WTC11 (cell line): ENCODE results near the gene CDC5L. TPM values are rescaled to one million over a fixed set of nuclear protein-coding genes. Genes with fewer than 3 reads are reported as not detected.

Experiments used
- ATAC-seq: fragments of 200-7000 bp; cut with Tn5 transposase; 2 replicates; pipeline ENCODE4 v1.10.0; 2021; ENCODE audit warnings: mild to moderate bottlenecking, moderate library complexity
- CTCF ChIA-PET: fragments of 300-600 bp; sonication (Branson Sonifier 250); formaldehyde crosslinking; loops from one replicate; lab custom pipeline; 2021; ENCODE audit warnings: antibody characterized with exemption; lab: Charles Lee
- POLR2A ChIA-PET: fragments of 350-600 bp; sonication (Branson Sonifier 250); formaldehyde crosslinking; loops from one replicate; lab custom pipeline; 2021; ENCODE audit warnings: antibody characterized with exemption; lab: Charles Lee
- DNase-seq: peaks from one replicate; pipeline ENCODE4 v3.0.0; 2021; ENCODE audit warnings: low spot score
- H3K27ac Mint-ChIP-seq: 2 replicates; pipeline ENCODE4 v1.8.0; 2021; ENCODE audit warnings: mixed read lengths
- H3K27me3 Mint-ChIP-seq: 2 replicates; pipeline ENCODE4 v1.8.0; 2021; ENCODE audit warnings: low read depth, mild to moderate bottlenecking, moderate library complexity, mixed read lengths
- H3K36me3 Mint-ChIP-seq: 2 replicates; pipeline ENCODE4 v1.8.0; 2021; ENCODE audit warnings: mixed read lengths
- H3K4me1 Mint-ChIP-seq: 2 replicates; pipeline ENCODE4 v1.8.0; 2022; ENCODE audit warnings: mixed read lengths
- H3K4me3 Mint-ChIP-seq: 2 replicates; pipeline ENCODE4 v1.8.0; 2021; ENCODE audit warnings: mild to moderate bottlenecking, moderate library complexity, mixed read lengths
- H3K9me3 Mint-ChIP-seq: 2 replicates; pipeline ENCODE4 v1.8.0; 2021; ENCODE audit warnings: mixed read lengths
- ATF3 ChIP-seq: sonication (generic); formaldehyde crosslinking; conservative IDR thresholded peaks from 2 replicates; pipeline ENCODE4 v1.8.1; 2022; ENCODE audit warnings: mild to moderate bottlenecking, missing genetic modification reagents
- ATF6 ChIP-seq: sonication (generic); formaldehyde crosslinking; IDR thresholded peaks from 2 replicates; pipeline ENCODE4 v1.8.1; 2023; ENCODE audit warnings: mild to moderate bottlenecking, missing genetic modification reagents
- EMX1 ChIP-seq: fragments of 250-450 bp; sonication (Bioruptor Pico); IDR thresholded peaks from 2 replicates; pipeline ENCODE4 v1.8.0; 2021; ENCODE audit warnings: mild to moderate bottlenecking
- IRF1 ChIP-seq: sonication (generic); formaldehyde crosslinking; IDR thresholded peaks from 2 replicates; pipeline ENCODE4 v1.8.0; 2023; ENCODE audit warnings: missing genetic modification reagents
- NFYB ChIP-seq: sonication (generic); formaldehyde crosslinking; conservative IDR thresholded peaks from 2 replicates; pipeline ENCODE4 v1.8.0; 2022; ENCODE audit warnings: low read depth, missing genetic modification reagents
- NR1H2 ChIP-seq: sonication (generic); formaldehyde crosslinking; IDR thresholded peaks from 2 replicates; pipeline ENCODE4 v1.9.0; 2021; ENCODE audit warnings: mild to moderate bottlenecking, moderate library complexity, missing genetic modification reagents
- SMAD3 ChIP-seq: sonication (generic); formaldehyde crosslinking; IDR thresholded peaks from 2 replicates; pipeline ENCODE4 v1.8.0; 2022; ENCODE audit warnings: missing genetic modification reagents, mild to moderate bottlenecking, borderline replicate concordance
- TCF7 ChIP-seq: sonication (generic); formaldehyde crosslinking; IDR thresholded peaks from 2 replicates; pipeline ENCODE4 v1.8.0; 2022; ENCODE audit warnings: mild to moderate bottlenecking, low read depth, missing genetic modification reagents, moderate library complexity
- ZNF396 ChIP-seq: fragments of 250-450 bp; sonication (Bioruptor Pico); IDR thresholded peaks from 2 replicates; pipeline ENCODE4 v1.8.0; 2021; ENCODE audit warnings: mild to moderate bottlenecking, moderate library complexity, borderline replicate concordance
- ZNF532 ChIP-seq: fragments of 250-450 bp; sonication (Bioruptor Pico); IDR thresholded peaks from 2 replicates; pipeline ENCODE4 v1.9.0; 2021; ENCODE audit warnings: mild to moderate bottlenecking, borderline replicate concordance
- ZSCAN18 ChIP-seq: fragments of 250-450 bp; sonication (Bioruptor Pico); IDR thresholded peaks from 2 replicates; pipeline ENCODE4 v2.1.2; 2022; ENCODE audit warnings: mild to moderate bottlenecking, moderate library complexity
- total RNA-seq: library from RNA; stranded (reverse); gene quantifications from 3 replicates; pipeline ENCODE4 v1.2.3, GENCODE V29; 2021
- TF ChIP-seq, protein P1 (sequence below): fragments of 250-450 bp; sonication (Bioruptor Pico); IDR thresholded peaks from 2 replicates; pipeline ENCODE4 v1.9.0; 2021; ENCODE audit warnings: mild to moderate bottlenecking
- TF ChIP-seq, protein P2 (sequence below): sonication (generic); formaldehyde crosslinking; IDR thresholded peaks from 2 replicates; pipeline ENCODE4 v1.8.0; 2022; ENCODE audit warnings: mild to moderate bottlenecking, missing genetic modification reagents

Gene CDC5L
- total RNA-seq, 1 experiment from 2014 or later = 23.5 TPM

DNA sequence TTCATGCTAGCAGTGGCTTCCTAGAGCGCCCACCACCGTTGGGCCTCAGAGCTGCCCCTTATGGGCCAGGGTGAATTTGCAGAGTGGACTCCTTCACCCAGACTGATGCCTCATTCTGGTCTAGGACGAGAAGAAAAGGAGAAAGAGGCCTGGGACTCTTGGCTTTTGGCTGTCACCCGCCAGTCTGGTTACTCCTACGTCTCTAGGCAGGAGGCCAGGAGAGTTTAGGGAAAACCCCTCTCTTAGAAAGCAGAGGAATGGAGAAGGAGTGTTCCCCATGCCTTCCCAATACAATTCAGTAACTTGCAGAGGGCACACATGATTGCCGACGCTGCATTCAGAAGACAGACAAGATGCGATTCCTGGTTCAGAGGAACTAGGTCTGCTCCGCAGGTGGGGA lies 70.1 kb downstream of the CDC5L start:
- TF ChIP-seq, protein P1, sequence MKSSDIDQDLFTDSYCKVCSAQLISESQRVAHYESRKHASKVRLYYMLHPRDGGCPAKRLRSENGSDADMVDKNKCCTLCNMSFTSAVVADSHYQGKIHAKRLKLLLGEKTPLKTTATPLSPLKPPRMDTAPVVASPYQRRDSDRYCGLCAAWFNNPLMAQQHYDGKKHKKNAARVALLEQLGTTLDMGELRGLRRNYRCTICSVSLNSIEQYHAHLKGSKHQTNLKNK = no peak
- TF ChIP-seq ATF6 (CRISPR knock-in tag) = no peak
- Mint-ChIP-seq H3K36me3 (no peaks in the 10 kb centered on the region), H3K4me1 (no peaks in the 10 kb centered on the region), H3K27me3 (no peaks in the 10 kb centered on the region; the same call in 1 of the 2 replicates), H3K27ac (no peak overlapping the region), H3K9me3 (no peaks in the 10 kb centered on the region), H3K4me3 (no peak overlapping the region)
- CTCF ChIA-PET = interaction anchor here (0.8 to 4.3 kb wide), 6 partner anchors 10 to 121 kb away, joined by 3 to 38 read pairs (median 5); no protein-coding TSS in a partner anchor
- POLR2A ChIA-PET = no interaction called here
- DNase-seq = no peak
- ATAC-seq = no peak

- Mint-ChIP-seq H3K27ac (no peak overlapping the region), H3K4me3 (no peak overlapping the region), H3K4me1 (no peaks in the 10 kb centered on the region), H3K27me3 (no peaks in the 10 kb centered on the region; the same call in 1 of the 2 replicates), H3K9me3 (no peaks in the 10 kb centered on the region), H3K36me3 (no peaks in the 10 kb centered on the region)
- ChIA-PET POLR2A (no interaction called here), CTCF (interaction anchor here (0.7 to 4.3 kb wide), 4 partner anchors 9 to 30 kb away, joined by 3 to 38 read pairs (median 4); no protein-coding TSS in a partner anchor)
- ATAC-seq (no peak), DNase-seq (no peak)
- TF ChIP-seq NR1H2 (CRISPR knock-in tag) (no peak), IRF1 (CRISPR knock-in tag) (no peak), ZNF396 (CRISPR knock-in tag) (no peak), ZSCAN18 (no peak), NFYB (CRISPR knock-in tag) (no peak), ATF3 (CRISPR knock-in tag) (no peak), SMAD3 (CRISPR knock-in tag) (no peak), EMX1 (no peak), TCF7 (CRISPR knock-in tag) (no peak), ZNF532 (no peak)
- TF ChIP-seq, protein P2, sequence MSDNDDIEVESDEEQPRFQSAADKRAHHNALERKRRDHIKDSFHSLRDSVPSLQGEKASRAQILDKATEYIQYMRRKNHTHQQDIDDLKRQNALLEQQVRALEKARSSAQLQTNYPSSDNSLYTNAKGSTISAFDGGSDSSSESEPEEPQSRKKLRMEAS = no peak
Observed at GRCh38 chr6:44458551-44458950, 71.0 kb downstream of the CDC5L start.
